Gastrocnemius medialis (tissue), 4 donors: ENCODE data around the gene TIPRL. TPM values are rescaled to one million over a fixed set of nuclear protein-coding genes. Genes with fewer than 3 reads are reported as not detected.

Source experiments
- ATAC-seq, 2 donors: fragments of 150-250 bp; one replicate each; pipeline ENCODE4 v1.9.1; 2016
- DNase-seq, 2 donors: peaks; one replicate each; pipeline ENCODE4 v3.0.0-alpha.2; 2019
- H3K27ac ChIP-seq, 4 donors: fragments of 200-600 bp; sonication (generic); 1 replicate in 1 of 4; 2 replicates in 3 of 4; pipeline ENCODE4 v1.5.1; 2016 to 2018; ENCODE audit warnings: mild to moderate bottlenecking in 2 of 4, moderate library complexity in 1 of 4
- H3K27me3 ChIP-seq, 3 donors: fragments of 200-600 bp; sonication (generic) in 2 of 3; 1 replicate in 1 of 3; 2 replicates in 2 of 3; pipeline versions ENCODE4 v1.5.1 to v1.6.0; 2016 to 2019; ENCODE audit warnings: mild to moderate bottlenecking in 1 of 3, moderate library complexity in 1 of 3
- H3K36me3 ChIP-seq, 2 donors: fragments of 200-600 bp; sonication (generic) in 1 of 2; one replicate each; pipeline ENCODE4 v1.5.1; 2017 to 2018
- H3K4me1 ChIP-seq, 2 donors: fragments of 200-600 bp; sonication (generic) in 1 of 2; one replicate each; pipeline ENCODE4 v1.5.1; 2016 to 2017; ENCODE audit warnings: mild to moderate bottlenecking in 2 of 2
- H3K4me3 ChIP-seq, 4 donors: fragments of 200-600 bp; sonication (generic) in 3 of 4; 1 replicate in 1 of 4; 2 replicates in 3 of 4; pipeline ENCODE4 v1.5.1; 2016 to 2019; ENCODE audit warnings: mild to moderate bottlenecking in 2 of 4
- H3K9me3 ChIP-seq, 3 donors: fragments of 200-600 bp; sonication (generic) in 2 of 3; 1 replicate in 1 of 3; 2 replicates in 2 of 3; pipeline ENCODE4 v1.5.1; 2016 to 2019
- POLR2A ChIP-seq, 2 donors: fragments of 450-650 bp; IDR thresholded peaks; one replicate each; pipeline ENCODE4 v1.6.1; 2017; ENCODE audit warnings: antibody characterized with exemption in 2 of 2, mild to moderate bottlenecking in 2 of 2, moderate library complexity in 2 of 2
- in situ Hi-C, 4 donors: fragments of 200-750 bp; cut with MboI; loops; one replicate each; pipeline versions ENCODE4 v1.15.0 to v1.8.0; 2017; ENCODE audit warnings: low sequenced_read_pairs in 4 of 4
- intact Hi-C: fragments of 100-400 bp; cut with DNase I; formaldehyde crosslinking; loops from one replicate; pipeline ENCODE4 v1.15.1; 2023; ENCODE audit warnings: low total_unique reads
- total RNA-seq, 4 donors: library from RNA; depleted of rRNA; stranded (reverse); fragments of >200 nt; gene quantifications; one replicate each; pipeline versions ENCODE4 v1.1.0 to v1.2.3, GENCODE V29; 2016
- TF ChIP-seq, protein P1 (sequence below), 5 experiments: fragments of 450-650 bp in 3 of 5; fragments of 200-600 bp in 2 of 5; sonication (generic) in 2 of 5; IDR thresholded peaks in 4 of 5; conservative IDR thresholded peaks in 1 of 5; 1 replicate in 4 of 5; 2 replicates in 1 of 5; pipeline ENCODE4 v1.5.1; 2016 to 2019; ENCODE audit warnings: antibody characterized with exemption in 5 of 5, mild to moderate bottlenecking in 3 of 5, moderate library complexity in 3 of 5

Gene TIPRL
- total RNA-seq, 4 donors from 2014 or later: 23.2 to 35.1 (median 27.1) TPM

DNA sequence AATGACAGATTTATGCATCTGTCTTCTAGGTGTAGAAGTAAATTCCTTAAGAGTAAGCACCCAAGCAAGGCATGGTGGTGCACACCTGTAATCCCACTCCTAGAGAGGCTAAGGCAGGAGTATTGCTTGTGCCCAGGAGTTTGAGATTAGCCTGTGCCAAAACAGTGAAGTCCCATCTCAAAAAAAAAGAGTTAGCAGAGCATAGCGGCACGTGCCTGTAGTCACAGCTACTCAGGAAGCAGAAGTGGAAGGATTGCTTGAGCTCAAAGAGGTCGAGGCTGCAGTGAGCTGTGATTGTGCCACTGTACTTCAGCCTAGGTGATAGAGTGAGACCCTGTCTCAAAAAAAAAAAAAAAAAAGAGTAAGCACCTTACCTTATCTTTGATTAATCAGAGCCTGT lies 15.1 kb upstream of the TIPRL start:
- DNase-seq: no peak

DNA sequence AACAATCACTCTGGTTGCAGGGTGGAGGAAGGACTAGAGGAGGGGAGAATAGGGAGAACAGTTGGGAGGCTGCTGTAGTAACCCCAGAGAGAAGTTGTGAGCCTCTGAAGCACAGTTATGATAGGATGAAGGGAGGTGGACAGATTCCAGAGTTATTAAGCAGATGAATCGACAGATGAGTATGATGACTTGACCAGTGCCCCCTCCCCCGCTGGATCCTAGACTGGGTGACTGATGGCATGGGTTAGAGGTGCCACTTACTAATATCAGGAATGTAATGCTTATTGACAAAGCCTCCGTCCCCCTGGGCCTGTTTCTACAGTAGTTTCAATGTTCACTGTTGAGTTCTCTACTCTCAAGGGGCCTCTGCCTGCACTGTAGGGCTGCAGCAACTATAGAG lies 14.0 kb upstream of the TIPRL start:
- no peaks in the 10 kb centered on the region for H3K4me1 ChIP-seq
- no peak overlapping the region for H3K4me3 ChIP-seq
- DNase-seq (no peak), ATAC-seq (no peak)
- H3K27me3 ChIP-seq: peaks cover 0 to 5% (median 0%) of the 10 kb centered on the region in 3 donors
- H3K9me3 ChIP-seq: no peaks in the 10 kb centered on the region
- TF ChIP-seq, protein P1, sequence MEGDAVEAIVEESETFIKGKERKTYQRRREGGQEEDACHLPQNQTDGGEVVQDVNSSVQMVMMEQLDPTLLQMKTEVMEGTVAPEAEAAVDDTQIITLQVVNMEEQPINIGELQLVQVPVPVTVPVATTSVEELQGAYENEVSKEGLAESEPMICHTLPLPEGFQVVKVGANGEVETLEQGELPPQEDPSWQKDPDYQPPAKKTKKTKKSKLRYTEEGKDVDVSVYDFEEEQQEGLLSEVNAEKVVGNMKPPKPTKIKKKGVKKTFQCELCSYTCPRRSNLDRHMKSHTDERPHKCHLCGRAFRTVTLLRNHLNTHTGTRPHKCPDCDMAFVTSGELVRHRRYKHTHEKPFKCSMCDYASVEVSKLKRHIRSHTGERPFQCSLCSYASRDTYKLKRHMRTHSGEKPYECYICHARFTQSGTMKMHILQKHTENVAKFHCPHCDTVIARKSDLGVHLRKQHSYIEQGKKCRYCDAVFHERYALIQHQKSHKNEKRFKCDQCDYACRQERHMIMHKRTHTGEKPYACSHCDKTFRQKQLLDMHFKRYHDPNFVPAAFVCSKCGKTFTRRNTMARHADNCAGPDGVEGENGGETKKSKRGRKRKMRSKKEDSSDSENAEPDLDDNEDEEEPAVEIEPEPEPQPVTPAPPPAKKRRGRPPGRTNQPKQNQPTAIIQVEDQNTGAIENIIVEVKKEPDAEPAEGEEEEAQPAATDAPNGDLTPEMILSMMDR (IDR thresholded peaks at IDR 0.05 in 4 of 5, conservative IDR thresholded peaks at IDR 0.05 in 1 of 5): no peak
- TF ChIP-seq POLR2A (IDR thresholded peaks at IDR 0.05): no peak
- intact Hi-C loops: no loop called here
- in situ Hi-C loops: no loop called here
- no peaks in the 10 kb centered on the region for H3K36me3 ChIP-seq
- no peak overlapping the region for H3K27ac ChIP-seq

More for the DNA sequence above, 15.1 kb upstream of the TIPRL start:
- in situ Hi-C loops (no loop called here), intact Hi-C loops (no loop called here)
- Histone ChIP-seq H3K4me3 (no peak overlapping the region), H3K27ac (no peak overlapping the region), H3K36me3 (no peaks in the 10 kb centered on the region), H3K4me1 (no peaks in the 10 kb centered on the region), H3K27me3 (peaks cover 0 to 5% (median 0%) of the 10 kb centered on the region in 3 donors), H3K9me3 (no peaks in the 10 kb centered on the region)
- TF ChIP-seq, protein P1 (IDR thresholded peaks at IDR 0.05 in 4 of 5, conservative IDR thresholded peaks at IDR 0.05 in 1 of 5): no peak
- TF ChIP-seq POLR2A (IDR thresholded peaks at IDR 0.05): no peak
- ATAC-seq: no peak

DNA sequence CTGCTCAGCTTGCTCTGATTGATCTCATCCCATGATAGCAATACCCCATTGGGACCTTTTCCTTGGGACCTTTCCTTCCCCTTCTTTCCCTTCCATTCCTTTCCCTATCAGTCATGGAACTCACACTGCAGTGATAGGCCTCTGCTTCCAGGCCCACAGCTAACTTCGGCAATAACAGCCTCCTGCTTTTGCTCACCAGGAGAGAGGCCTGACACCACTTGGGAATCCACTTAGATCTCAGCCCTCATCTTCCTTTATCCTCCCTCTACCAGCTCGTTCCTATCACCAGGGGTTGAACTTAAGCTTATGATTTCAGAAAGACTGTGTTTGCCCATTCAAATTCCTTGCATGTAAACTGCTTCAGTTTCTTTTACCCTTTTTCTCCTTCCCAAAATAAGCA lies 11.0 kb upstream of the TIPRL start:
- H3K27ac ChIP-seq: no peak overlapping the region
- intact Hi-C loops (no loop called here), in situ Hi-C loops (no loop called here)
- ATAC-seq (no peak), DNase-seq (no peak)
- H3K4me1 ChIP-seq: no peaks in the 10 kb centered on the region
- H3K4me3 ChIP-seq: no peak overlapping the region
- H3K27me3 ChIP-seq: no peaks in the 10 kb centered on the region
- TF ChIP-seq POLR2A (IDR thresholded peaks at IDR 0.05): no peak
- TF ChIP-seq, protein P1 (IDR thresholded peaks at IDR 0.05 in 4 of 5, conservative IDR thresholded peaks at IDR 0.05 in 1 of 5): no peak
- no peaks in the 10 kb centered on the region for H3K36me3 ChIP-seq
- H3K9me3 ChIP-seq: no peaks in the 10 kb centered on the region

DNA sequence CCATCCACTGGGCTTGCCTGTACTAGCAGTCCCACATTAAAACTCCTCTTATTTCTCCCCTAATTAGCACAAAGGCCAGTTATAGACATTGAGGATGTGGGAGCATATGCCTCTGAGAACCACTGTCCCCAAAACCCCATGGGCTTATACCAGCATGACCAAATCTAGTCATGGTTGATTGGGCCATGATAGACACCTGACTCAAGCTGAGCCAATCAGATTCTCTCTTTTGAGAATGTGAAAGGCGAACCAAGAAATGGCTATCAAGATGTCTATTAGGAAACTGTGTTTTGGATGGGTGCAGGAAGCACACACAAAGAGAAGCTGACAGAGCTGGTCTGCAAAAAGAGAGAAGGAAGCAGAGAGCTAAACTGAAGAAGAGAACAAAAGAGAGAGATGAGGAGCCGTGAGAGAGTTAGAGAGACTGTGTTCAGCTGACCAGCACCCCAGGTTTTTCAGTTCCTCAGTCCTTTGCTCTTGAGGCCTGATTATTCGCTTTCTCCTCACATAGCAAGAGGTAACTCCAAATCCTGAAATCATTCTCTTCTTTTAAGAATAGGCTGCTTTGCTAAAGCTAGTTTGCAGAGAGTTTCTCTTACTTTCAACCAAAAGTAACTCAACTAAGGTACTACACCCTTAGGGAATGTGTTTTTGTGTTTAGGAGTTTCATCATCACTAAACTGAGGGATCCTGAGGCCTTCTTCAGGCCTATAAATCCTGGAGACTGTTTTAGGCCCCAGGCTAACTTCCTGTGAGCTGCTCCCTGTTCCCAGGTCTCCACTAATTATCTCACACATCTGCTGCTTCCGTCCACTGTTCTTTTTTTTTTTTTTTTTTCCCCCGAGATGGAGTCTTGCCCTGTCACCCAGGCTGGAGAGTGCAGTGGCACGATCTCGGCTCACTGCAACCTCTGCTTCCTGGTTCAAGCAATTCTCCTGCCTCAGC lies 7.9 kb upstream of the TIPRL start:
- no peaks in the 10 kb centered on the region for H3K27me3 ChIP-seq
- in situ Hi-C loops (no loop called here), intact Hi-C loops (no loop called here)
- H3K9me3 ChIP-seq: no peaks in the 10 kb centered on the region
- no peak overlapping the region for H3K4me3 ChIP-seq
- H3K4me1 ChIP-seq: no peaks in the 10 kb centered on the region
- DNase-seq (no peak), ATAC-seq (no peak)
- no peak for TF ChIP-seq POLR2A (IDR thresholded peaks at IDR 0.05)
- TF ChIP-seq, protein P1 (IDR thresholded peaks at IDR 0.05 in 4 of 5, conservative IDR thresholded peaks at IDR 0.05 in 1 of 5): no peak
- H3K27ac ChIP-seq: no peak overlapping the region
- no peaks in the 10 kb centered on the region for H3K36me3 ChIP-seq
